Heart left ventricle (tissue), 13 donors: Measurements from ENCODE around the gene TMEM248.

Source experiments
- POLR2A ChIP-seq, 2 donors: fragments of 450-650 bp; IDR thresholded peaks; one replicate each; pipeline ENCODE4 v1.6.1; 2017; ENCODE audit warnings: antibody characterized with exemption in 2 of 2, mild to moderate bottlenecking in 2 of 2, moderate library complexity in 2 of 2
- TF ChIP-seq, protein P1 (sequence below), 12 donors: fragments of 200-600 bp; sonication (generic) in 4 of 12; IDR thresholded peaks; one replicate each; pipeline versions ENCODE4 v1.5.0 to v1.8.0; 2018 to 2022; ENCODE audit warnings: antibody characterized with exemption in 12 of 12, mild to moderate bottlenecking in 5 of 12
- donor health status: ischemic (EF 13 %, LVEDD 7.1; RV severe dilation, severe dysfunction).
- donor health status: DM: no; HTN: yes; CAD: no.
- donor health status: DM: no; HTN: no; CAD: no.
- donor health status: ischemic (EF 25% LVEDD 6.9; RV normal size, moderate dysfunction).
- donor health status: ischemic (EF 25% LVEDD 5.7; RV mildly dilated, moderate dysfunction).
- donor health status: ischemic (EF 35%, LVEDD 5.7; RV mildly dilated, moderate dysfunction).
- donor health status: nonischemic (EF 11% LVEDD 7.7; RV severe dilation, severe dysfunction).
- donor health status: DM: yes; HTN: yes; CAD: no.
- donor health status: PGD.
- donor health status: ischemic (EF 29% LVEDD 5.4; RV normal size, mild dysfunction).
- donor health status: nonischemic (EF 23%, LVEDD 6.1; RV moderate dilation, normal function).

DNA sequence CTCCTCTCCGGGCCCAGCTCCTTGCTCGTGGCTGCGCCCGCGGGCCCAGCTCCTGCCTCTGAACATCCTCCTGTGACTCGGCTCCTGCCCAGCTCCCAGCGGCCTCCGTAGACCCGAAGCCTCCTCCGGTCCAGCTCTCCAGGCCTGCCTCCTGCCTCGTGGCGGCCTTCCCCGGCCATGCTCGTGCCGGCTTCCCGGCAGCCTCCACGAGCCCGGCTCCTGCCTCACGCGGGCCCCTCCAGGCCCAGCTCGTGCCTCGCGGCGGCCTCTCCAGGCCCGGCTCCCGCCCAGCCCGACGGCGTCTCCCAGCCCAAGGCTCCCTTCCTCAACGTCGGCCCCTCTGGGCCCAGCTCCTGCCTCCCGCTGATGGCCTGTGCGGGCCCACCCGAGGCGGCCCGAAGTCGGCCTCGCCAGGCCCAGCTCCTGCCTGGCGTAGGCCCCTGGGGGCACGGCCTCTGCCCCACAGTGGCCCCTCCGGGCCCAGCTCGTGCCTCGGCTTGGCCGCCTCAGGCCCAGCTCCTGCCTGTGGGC lies 16.9 kb upstream of the TMEM248 start:
- TF ChIP-seq, protein P1, sequence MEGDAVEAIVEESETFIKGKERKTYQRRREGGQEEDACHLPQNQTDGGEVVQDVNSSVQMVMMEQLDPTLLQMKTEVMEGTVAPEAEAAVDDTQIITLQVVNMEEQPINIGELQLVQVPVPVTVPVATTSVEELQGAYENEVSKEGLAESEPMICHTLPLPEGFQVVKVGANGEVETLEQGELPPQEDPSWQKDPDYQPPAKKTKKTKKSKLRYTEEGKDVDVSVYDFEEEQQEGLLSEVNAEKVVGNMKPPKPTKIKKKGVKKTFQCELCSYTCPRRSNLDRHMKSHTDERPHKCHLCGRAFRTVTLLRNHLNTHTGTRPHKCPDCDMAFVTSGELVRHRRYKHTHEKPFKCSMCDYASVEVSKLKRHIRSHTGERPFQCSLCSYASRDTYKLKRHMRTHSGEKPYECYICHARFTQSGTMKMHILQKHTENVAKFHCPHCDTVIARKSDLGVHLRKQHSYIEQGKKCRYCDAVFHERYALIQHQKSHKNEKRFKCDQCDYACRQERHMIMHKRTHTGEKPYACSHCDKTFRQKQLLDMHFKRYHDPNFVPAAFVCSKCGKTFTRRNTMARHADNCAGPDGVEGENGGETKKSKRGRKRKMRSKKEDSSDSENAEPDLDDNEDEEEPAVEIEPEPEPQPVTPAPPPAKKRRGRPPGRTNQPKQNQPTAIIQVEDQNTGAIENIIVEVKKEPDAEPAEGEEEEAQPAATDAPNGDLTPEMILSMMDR (IDR thresholded peaks at IDR 0.05), result no peak
- TF ChIP-seq POLR2A (IDR thresholded peaks at IDR 0.05), result no peak
